Hematopoietic multipotent progenitor cell treated with erythropoietin and hydrocortisone succinate and interleukin-3 and kit ligand, for 17 days (in vitro differentiated cells): ENCODE data around the gene SLC6A15.
A peak's percentile ranks its signal among the peaks of the same experiment; 100 is the strongest.

Experiments used
- DNase-seq: peaks from one replicate; pipeline ENCODE4 v3.0.0-alpha.2; 2015; ENCODE audit warnings: low spot score

The SLC6A15 gene

GRCh38 chr12:84874825-84875139 is 37.8 kb downstream of the SLC6A15 start:
- no peak for DNase-seq

GRCh38 chr12:84874125-84874824 is 38.3 kb downstream of the SLC6A15 start:
- DNase-seq = peak; percentile 25

GRCh38 chr12:84862186-84862585 is 50.4 kb downstream of the SLC6A15 start:
- DNase-seq = no peak

- DNase-seq = no peak
Measured at GRCh38 chr12:84860718-84861117, 51.9 kb downstream of the SLC6A15 start.

- DNase-seq = no peak
Measured at GRCh38 chr12:84858796-84859195, 53.8 kb downstream of the SLC6A15 start.

GRCh38 chr12:84857525-84858208 is 54.9 kb downstream of the SLC6A15 start:
- DNase-seq = no peak

GRCh38 chr12:84856156-84856900 is 56.3 kb downstream of the SLC6A15 start:
- no peak for DNase-seq

GRCh38 chr12:84843593-84844144 is 68.9 kb downstream of the SLC6A15 start:
- no peak for DNase-seq

GRCh38 chr12:84842406-84843013 is 70.1 kb downstream of the SLC6A15 start:
- DNase-seq = no peak

GRCh38 chr12:84841591-84841990 is 71.0 kb downstream of the SLC6A15 start:
- DNase-seq = no peak

GRCh38 chr12:84840356-84840755 is 72.2 kb downstream of the SLC6A15 start:
- no peak for DNase-seq

- DNase-seq = no peak
Measured at GRCh38 chr12:84826925-84827324, 85.7 kb downstream of the SLC6A15 start.

GRCh38 chr12:84825149-84825548 is 87.5 kb downstream of the SLC6A15 start:
- no peak for DNase-seq

- no peak for DNase-seq
Measured at GRCh38 chr12:84822525-84822924, 90.1 kb downstream of the SLC6A15 start.

- DNase-seq = no peak
Measured at GRCh38 chr12:84816916-84817695, 95.5 kb downstream of the SLC6A15 start.

- DNase-seq = no peak
Measured at GRCh38 chr12:84814664-84815245, 97.8 kb downstream of the SLC6A15 start.

- DNase-seq = no peak
Measured at GRCh38 chr12:84813780-84814663, 98.6 kb downstream of the SLC6A15 start.

GRCh38 chr12:84811291-84811690 is 101.3 kb downstream of the SLC6A15 start:
- DNase-seq = no peak

GRCh38 chr12:84810611-84811010 is 102.0 kb downstream of the SLC6A15 start:
- DNase-seq = no peak
